ENCODE measurements around the gene WDR5B. TPM values are rescaled to one million over a fixed set of nuclear protein-coding genes. Genes with fewer than 3 reads are reported as not detected.

The WDR5B gene
- total and polyA plus RNA-seq, 2 of the 4 experiments (the other 2 are of a cell fraction): 3.1 to 5.6 TPM

DNA sequence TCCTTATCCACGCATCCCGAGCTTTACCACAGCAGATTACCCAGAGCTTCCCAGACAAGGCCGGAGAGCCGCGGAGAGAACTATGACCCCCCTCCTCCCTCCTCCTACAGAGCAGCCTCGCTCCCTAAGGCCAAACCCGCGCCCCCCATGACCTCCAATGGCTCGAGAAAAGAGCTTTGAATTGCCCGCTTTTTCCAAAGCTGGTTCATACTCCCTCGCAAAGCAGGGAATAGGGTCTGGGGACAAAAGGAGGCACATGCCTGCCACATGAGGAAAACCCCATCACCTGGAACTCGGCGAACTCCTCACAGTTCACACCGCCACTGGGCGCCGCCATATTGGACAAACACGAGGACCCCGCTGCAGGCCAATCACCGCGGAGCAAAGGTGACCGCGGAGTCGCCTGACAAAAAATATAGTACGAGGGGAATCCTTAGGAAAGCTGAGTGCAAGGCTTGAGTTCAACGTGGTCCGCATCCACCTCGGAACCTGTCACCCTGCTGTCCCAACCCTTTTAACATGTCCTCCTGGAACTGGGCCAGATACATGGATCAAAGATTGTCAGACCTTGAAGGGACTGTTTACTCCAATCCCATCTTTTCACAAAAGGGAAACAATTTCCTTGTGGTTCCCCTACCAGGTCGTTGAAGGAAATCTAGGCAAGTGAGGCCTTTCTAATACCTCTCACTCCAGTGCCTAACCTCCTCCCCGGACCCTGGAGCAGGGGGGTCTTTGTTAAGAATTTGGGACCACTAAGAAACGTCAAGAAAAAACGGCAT is 32.8 kb downstream of the WDR5B start, which contains the start of gene MIX23 (continued):
- TF ChIP-seq MAFK (IDR thresholded peaks at IDR 0.05; ENCODE audit: low read depth, low read length) (no peak), RAD21 (IDR thresholded peaks at IDR 0.05; ENCODE audit: low read length) (no peak)

- intact Hi-C loops (cut with micrococcal nuclease): no loop called here
- Histone ChIP-seq H3K9me1 (ENCODE audit: insufficient read depth, low read length) (peaks cover 3% of the 10 kb centered on the region; the same call in 1 of the 2 replicates), H3K27ac (ENCODE audit: insufficient read depth, low read length) (no peak overlapping the region), H2BK120ac (ENCODE audit: low read depth, low read length) (no peak overlapping the region), H3K56ac (ENCODE audit: extremely low read depth, insufficient read depth, low read length) (no peak overlapping the region), H4K8ac (ENCODE audit: low read depth in 2 of 2, low read length in 2 of 2) (no peak overlapping the region), H2BK20ac (ENCODE audit: low read depth, low read length) (no peak overlapping the region), H3K36me3 (ENCODE audit: control insufficient read depth, insufficient read depth, low read length) (peaks cover 2% of the 10 kb centered on the region), H3K27me3 (ENCODE audit: control insufficient read depth, insufficient read depth, low read length) (no peaks in the 10 kb centered on the region), H3K9me3 (ENCODE audit: control insufficient read depth, insufficient read depth, low read length) (no peaks in the 10 kb centered on the region), H4K20me1 (ENCODE audit: insufficient read depth, low read length) (0 out of 2 replicates have a peak, but pooled peaks cover 4% of the 10 kb centered on the region), H3K79me1 (ENCODE audit: low read depth in 1 of 2, low read length in 2 of 2) (peaks cover 17 to 33% of the 10 kb centered on the region in 2 experiments), H3K4me1 (ENCODE audit: control insufficient read depth, insufficient read depth, low read length) (no peaks in the 10 kb centered on the region), H3K9ac (ENCODE audit: low read depth, low read length) (no peak overlapping the region), H4K5ac (ENCODE audit: low read depth, low read length) (no peak overlapping the region), H3K14ac (replicated peaks; ENCODE audit: low read depth, low read length) (no peak overlapping the region), H3K4me3 (ENCODE audit: insufficient read depth, low read depth, low read length) (no peak overlapping the region), H2BK15ac (ENCODE audit: low read depth, low read length) (no peak overlapping the region), H3K23ac (ENCODE audit: low read depth, low read length) (no peak overlapping the region), H3K18ac (ENCODE audit: low read depth, low read length) (no peak overlapping the region), H2BK5ac (ENCODE audit: low read depth, low read length, poor library complexity, severe bottlenecking) (no peak overlapping the region), H2AFZ (replicated peaks; ENCODE audit: low read length, poor library complexity) (no peak overlapping the region), H2AK9ac (replicated peaks; ENCODE audit: low read depth, low read length, poor library complexity) (no peak overlapping the region), H2AK5ac (ENCODE audit: low read depth, low read length) (no peak overlapping the region), H3K4ac (ENCODE audit: low read depth, low read length) (no peak overlapping the region), H4K91ac (ENCODE audit: insufficient read depth, low read depth, low read length) (no peak overlapping the region), H3K4me2 (ENCODE audit: low read depth, low read length) (no peak overlapping the region)
- TF ChIP-seq MAFK (IDR thresholded peaks at IDR 0.05; ENCODE audit: low read depth, low read length) (no peak), RFX5 (IDR thresholded peaks at IDR 0.05; ENCODE audit: low read depth, low read length) (no peak), NFE2L2 (IDR thresholded peaks at IDR 0.05; ENCODE audit: low read depth, low read length) (no peak), POLR2A (IDR thresholded peaks at IDR 0.05; ENCODE audit: low read depth, low read length) (no peak), RCOR1 (IDR thresholded peaks at IDR 0.05; ENCODE audit: insufficient replicate concordance, low read length) (no peak), CHD1 (IDR thresholded peaks at IDR 0.05; ENCODE audit: low read depth, low read length) (no peak), SMC3 (IDR thresholded peaks at IDR 0.05; ENCODE audit: low read depth, low read length) (no peak), FOS (IDR thresholded peaks at IDR 0.05; ENCODE audit: low read depth, low read length) (no peak), MAZ (IDR thresholded peaks at IDR 0.05; ENCODE audit: borderline replicate concordance, low read depth, low read length) (no peak), CEBPB (IDR thresholded peaks at IDR 0.05; ENCODE audit: low read depth, low read length) (no peak), BHLHE40 (IDR thresholded peaks at IDR 0.05; ENCODE audit: low read depth, low read length) (no peak), MXI1 (IDR thresholded peaks at IDR 0.05; ENCODE audit: borderline replicate concordance, low read depth, low read length) (no peak)
- BruUV-seq (replicated peaks): no TSS peak
- DNase-seq: no peak
- in situ Hi-C loops (cut with MboI; ENCODE audit: low sequenced_read_pairs): no loop called here
- ChIA-PET POLR2A (ENCODE audit: unreplicated experiment) (interaction anchor here (0.6 kb wide), 1 partner anchor 27 kb away, joined by 22 read pairs; no protein-coding TSS in a partner anchor), CTCF (interaction anchor here (0.5 kb wide), 1 partner anchor 12 kb away, joined by 3 read pairs; no protein-coding TSS in a partner anchor)
- ATAC-seq (ENCODE audit: low read depth): no peak
- dilution Hi-C loops (cut with HindIII; ENCODE audit: low sequenced_read_pairs, unreplicated experiment): no loop called here
- WGBS, 2 experiments (ENCODE audit: extremely low coverage in 2 of 2, insufficient read length in 1 of 2): 93% methylated on average over 3 of the region's 4 CpGs; no CpG with 5 or more reads in 1 of the 2 experiments
These were observed 37.9 kb downstream of the WDR5B start for GRCh38 chr3:122377975-122378374.
